IPS DF 4.7 (cell line): Measurements from ENCODE around the gene BHLHE40.

Experiments
- DNase-seq: peaks from one replicate; pipeline ENCODE4 v3.0.0-alpha.2; 2013; ENCODE audit warnings: low spot score; ENCODE audit errors: extremely low read depth

Gene BHLHE40

DNA sequence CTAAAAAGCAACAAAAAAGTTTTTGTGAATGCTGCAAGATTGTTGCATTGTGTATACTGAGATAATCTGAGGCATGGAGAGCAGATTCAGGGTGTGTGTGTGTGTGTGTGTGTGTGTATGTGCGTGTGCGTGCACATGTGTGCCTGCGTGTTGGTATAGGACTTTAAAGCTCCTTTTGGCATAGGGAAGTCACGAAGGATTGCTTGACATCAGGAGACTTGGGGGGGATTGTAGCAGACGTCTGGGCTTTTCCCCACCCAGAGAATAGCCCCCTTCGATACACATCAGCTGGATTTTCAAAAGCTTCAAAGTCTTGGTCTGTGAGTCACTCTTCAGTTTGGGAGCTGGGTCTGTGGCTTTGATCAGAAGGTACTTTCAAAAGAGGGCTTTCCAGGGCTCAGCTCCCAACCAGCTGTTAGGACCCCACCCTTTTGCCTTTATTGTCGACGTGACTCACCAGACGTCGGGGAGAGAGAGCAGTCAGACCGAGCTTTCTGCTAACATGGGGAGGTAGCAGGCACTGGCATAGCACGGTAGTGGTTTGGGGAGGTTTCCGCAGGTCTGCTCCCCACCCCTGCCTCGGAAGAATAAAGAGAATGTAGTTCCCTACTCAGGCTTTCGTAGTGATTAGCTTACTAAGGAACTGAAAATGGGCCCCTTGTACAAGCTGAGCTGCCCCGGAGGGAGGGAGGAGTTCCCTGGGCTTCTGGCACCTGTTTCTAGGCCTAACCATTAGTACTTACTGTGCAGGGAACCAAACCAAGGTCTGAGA lies 4.7 kb downstream of the BHLHE40 start:
- DNase-seq: no peak

- DNase-seq: no peak
Observed at GRCh38 chr3:4984511-4984864, 5.3 kb downstream of the BHLHE40 start.

- DNase-seq: no peak
Observed at GRCh38 chr3:4985330-4986174, 6.3 kb downstream of the BHLHE40 start.

- no peak for DNase-seq
Observed at GRCh38 chr3:4986175-4986781, 7.0 kb downstream of the BHLHE40 start.

GRCh38 chr3:4986782-4987537 lies 7.7 kb downstream of the BHLHE40 start:
- no peak for DNase-seq

GRCh38 chr3:4987538-4988296 lies 8.5 kb downstream of the BHLHE40 start:
- DNase-seq: no peak

GRCh38 chr3:4988983-4989834 lies 10.0 kb downstream of the BHLHE40 start:
- no peak for DNase-seq

GRCh38 chr3:4990069-4990468 lies 10.8 kb downstream of the BHLHE40 start:
- no peak for DNase-seq

DNA sequence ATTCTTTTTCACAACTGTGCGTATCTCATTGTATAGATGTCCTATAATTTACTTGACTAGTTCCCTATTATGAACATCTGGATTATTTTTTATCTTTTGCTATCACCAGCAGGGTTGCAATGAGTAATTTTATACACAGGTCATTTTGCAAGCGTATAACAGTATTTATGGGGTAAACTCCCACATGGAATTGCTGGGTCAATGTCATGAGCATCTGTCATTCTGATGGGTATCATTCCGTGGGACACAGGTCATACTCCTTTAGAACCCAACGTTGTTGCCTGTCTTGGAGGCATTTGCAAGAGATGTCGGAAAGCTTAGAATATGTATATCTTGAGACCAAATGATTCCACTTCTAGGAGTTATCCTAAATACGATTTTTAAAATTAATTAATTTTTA lies 12.9 kb downstream of the BHLHE40 start:
- DNase-seq: no peak

GRCh38 chr3:4993276-4994143 lies 14.3 kb downstream of the BHLHE40 start:
- no peak for DNase-seq

GRCh38 chr3:4994144-4994730 lies 15.0 kb downstream of the BHLHE40 start:
- no peak for DNase-seq

DNA sequence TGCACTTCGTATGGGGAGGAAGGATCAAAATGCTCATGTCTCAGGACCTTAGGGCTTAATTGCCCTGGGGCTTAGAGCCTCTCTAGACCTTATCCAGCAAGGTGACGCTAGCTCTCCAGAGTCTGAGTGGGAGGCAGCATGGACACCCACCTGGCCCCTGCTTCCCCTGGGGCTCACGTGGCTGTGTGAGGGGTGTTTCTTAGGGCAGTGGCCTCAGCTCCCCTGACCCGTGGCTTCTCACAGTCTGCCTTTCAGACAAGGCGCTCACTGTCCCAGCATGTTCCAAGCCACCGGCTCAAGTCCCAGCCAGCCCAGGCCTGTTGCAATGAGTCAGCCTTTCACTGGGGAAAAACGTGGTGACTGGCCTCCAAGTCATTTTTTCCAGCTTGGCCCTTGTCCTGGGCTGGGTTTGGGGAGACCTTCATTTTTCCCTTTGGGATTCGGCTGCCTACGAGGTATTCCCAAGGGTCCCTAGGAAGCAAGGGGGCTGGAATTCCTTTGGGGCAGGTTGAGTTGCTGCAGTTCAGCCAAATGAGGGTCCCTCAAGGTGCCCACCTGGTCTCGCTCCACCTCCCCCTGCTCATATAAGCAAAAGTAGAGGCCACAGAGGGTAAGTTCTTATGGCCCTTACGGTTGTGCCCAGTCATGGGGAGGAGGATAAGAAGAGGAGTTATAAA lies 15.7 kb downstream of the BHLHE40 start:
- DNase-seq: no peak

- DNase-seq: no peak
Observed at GRCh38 chr3:4995500-4996053, 16.3 kb downstream of the BHLHE40 start.

GRCh38 chr3:4996223-4996765 lies 17.1 kb downstream of the BHLHE40 start:
- no peak for DNase-seq

- no peak for DNase-seq
Observed at GRCh38 chr3:4996771-4997291, 17.6 kb downstream of the BHLHE40 start.

DNA sequence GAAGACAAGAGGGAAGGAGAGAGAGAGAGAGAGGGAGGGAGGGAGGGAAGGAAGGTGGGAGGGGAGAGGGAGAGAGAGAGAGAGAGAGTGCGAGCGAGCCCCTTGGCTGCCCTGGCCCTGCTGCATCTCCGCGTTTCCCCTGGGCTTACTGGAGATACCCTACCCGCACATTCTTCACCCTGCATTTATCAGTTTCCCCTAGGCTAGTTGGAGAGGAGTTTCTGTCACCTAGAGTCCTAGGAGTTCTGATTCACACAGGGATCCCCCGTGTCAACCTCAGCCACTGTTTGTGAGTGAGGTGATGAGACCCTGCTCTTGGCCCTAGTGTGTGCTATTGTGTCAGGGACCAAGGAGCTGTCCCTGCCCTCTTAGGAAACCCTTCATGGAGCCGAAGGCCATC lies 18.7 kb downstream of the BHLHE40 start:
- DNase-seq: no peak

- DNase-seq: no peak
Observed at GRCh38 chr3:4999531-5000184, 20.4 kb downstream of the BHLHE40 start.
